Activated CD4-positive, alpha-beta T cell treated with anti-CD3 and anti-CD28 coated beads, Interleukin-2, Interleukin-6, amounts not matched to agents 100 ng/mL and 50 ng/mL, durations not matched to agents 16 hours and 8 hours (primary cell): Measurements from ENCODE around the gene PAM.
A peak's percentile ranks its signal among the peaks of the same experiment; 100 is the strongest.
"Not testable (repeated sequence)": the region's sequence is repeated elsewhere in the genome, so short reads cannot be mapped to it uniquely, and the experiment has no call there.

Experiments
- DNase-seq: peaks from one replicate; pipeline ENCODE4 v3.0.0-alpha.2; 2020

PAM gene

DNA sequence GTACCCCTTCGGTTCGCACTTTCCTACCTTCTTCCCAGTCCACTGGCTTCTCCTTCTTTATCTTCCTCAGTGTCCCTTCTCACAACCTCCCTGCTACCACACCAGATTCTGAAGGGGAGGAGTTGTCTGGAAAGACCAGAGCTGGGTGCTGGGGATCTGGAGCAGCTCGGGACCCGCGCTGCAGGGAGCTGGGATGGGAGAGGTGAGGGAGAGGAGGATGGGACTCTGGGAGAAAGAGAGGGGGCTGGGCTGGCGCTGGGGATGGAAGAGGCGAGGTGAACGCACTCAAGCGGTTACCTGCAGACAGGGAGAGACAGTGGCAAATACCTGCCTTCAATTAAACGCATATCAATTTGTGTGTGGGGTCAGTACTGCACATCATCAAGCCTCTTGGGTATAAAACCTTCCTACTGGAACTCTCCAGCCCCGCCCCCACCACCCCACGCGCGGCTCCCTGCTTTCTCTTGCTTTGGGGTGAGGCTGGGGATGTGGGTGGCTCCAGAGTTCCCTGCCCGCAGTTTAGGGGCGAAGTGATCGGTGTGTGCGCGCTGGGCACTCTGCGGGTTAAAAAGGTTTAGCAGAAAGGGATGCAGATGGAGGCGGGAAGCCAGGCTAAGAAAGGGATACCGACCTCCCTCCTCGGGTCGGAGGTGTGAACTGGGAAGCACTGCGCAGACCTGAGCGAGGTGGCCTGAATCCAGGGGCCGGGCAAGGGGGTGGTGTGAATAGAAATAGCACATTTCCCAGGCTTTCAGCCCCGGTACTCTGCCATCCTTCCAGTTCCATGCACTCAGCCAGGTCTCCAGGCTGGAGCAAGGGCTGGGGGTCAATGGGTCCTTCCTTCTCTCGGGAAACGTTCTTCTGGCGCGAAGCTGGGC, 977 bp upstream of the PAM start:
- DNase-seq, result no peak

DNA sequence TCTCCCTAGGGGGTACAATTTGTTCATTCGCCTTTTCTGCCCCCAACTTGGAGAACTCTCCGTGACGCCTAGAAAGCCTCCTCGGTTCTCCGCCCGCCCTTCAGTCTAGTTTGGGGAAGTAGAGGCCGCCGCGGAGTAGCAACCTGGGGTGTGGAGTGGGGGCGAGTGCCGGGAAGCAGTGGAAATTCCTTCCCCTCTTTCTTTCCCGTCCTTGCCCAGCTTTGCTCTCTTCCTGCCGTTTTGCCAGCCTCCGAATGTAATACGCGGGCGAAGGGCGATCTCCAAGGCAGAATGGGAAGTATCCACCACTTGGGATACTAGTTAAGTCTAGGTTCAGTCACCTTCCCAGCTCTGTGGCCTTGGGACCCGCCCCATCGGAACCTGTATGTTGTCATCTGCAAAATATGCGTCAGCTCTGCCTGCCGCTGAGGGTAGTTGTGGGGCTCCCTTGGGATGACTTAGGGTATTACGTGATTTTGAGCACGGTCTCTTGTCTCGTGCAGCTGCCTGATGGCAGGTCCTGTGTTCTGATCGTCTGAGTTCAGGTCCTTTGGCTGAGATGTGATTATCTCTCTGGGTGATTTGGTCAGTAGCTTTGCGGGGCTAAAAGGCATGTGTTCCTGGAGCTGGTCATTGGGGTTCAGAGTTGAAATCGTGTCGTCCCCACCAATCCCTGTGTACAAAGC, 724 bp downstream of the PAM start:
- DNase-seq, result peak; percentile 89

DNA sequence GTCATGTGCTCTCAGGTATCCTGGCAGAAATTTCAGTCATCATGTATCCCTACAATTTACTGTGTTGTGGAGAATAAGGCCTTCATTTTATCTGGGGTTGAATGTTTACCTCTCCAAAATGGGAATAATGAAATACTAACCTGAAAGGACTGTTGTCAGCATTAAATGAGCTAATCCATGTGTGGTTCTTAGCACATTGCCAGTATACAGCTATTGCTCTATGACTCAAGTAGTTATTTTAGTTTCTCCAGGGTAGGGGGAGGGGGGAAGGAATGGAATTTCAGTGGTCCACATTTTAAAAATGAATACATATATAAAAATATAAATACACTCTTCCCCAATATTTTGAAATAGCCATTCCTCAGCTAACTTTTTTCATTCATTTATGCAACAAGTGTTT, 3.5 kb downstream of the PAM start:
- no peak for DNase-seq

DNA sequence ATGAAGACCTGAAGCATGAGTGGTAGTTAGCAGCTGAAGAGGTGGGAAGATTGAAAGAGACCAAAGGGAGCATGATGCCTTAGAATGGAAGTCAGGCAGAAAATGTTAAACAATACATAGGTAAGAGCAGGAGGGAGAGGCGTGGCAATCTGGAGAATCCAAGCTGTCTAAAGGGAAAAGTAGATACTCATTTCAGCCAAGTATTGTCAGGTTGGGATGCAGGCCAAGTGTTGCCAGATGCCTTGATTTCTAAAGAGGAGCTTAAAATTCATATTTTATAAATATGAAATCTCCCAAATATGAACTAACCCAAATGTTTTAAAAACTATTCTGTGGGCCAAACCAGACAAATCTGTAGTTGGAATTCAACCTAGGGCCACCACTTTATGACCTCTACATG, 4.2 kb downstream of the PAM start:
- DNase-seq, result no peak

DNA sequence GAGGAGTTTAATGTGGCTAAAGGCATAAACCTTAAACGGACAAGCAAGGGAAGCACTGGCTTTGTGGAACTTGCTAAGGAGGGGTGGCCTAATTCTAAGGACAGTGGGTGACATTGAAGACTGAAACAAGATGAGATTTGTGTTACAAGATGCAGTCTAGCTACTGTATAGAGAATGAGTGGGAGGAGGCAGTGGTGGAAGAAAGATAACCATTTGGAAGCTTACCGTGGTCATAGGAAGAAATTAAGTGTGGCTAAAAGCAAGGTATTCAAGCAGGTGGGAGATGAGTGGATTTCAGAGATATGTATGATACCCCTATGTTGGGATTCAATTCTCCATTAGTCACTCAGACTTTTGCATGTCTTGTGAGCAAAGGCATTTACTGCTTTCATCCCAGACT, 4.6 kb downstream of the PAM start:
- no peak for DNase-seq

DNA sequence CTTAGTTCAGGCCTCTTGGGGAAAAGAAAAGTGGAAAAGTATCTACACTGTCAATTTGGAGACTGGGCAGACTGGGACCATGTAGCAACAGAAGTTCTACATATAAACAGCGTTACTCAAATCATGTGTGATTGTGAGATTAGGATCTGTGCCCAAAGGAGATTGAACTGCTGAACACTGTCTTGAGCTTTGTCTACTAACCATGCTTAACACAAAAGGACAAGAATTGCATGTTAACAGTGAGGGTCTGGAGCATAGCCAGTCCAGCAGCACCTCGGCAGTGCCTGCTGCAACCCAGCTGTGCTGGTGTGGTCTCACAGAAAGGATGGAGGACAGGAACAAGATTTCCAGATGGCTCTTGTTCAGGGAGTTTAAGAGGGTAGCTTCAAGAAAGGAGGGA, 5.7 kb downstream of the PAM start:
- no peak for DNase-seq

DNA sequence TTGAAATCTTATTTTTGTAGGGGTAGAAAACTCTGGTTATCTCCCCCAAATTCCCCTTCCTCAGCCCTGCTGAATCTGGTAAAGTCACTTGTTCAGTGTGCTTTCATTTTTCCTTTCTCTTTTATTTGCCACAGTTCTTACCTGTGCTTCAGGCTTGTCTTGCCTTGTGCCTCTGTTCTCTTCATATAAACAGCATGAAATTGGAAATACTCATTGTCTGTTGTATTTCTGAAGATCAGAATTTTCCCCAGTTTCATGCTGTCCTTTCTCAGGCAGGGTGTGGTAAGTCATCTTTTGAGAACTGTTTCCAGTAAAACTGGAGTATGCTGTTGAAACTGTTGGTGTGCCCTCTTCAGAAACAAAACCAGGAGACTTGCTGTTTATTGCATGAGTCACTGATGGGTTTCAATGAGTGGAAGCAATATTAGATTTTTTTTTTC, 7.0 kb downstream of the PAM start:
- peak; percentile 75 for DNase-seq

DNA sequence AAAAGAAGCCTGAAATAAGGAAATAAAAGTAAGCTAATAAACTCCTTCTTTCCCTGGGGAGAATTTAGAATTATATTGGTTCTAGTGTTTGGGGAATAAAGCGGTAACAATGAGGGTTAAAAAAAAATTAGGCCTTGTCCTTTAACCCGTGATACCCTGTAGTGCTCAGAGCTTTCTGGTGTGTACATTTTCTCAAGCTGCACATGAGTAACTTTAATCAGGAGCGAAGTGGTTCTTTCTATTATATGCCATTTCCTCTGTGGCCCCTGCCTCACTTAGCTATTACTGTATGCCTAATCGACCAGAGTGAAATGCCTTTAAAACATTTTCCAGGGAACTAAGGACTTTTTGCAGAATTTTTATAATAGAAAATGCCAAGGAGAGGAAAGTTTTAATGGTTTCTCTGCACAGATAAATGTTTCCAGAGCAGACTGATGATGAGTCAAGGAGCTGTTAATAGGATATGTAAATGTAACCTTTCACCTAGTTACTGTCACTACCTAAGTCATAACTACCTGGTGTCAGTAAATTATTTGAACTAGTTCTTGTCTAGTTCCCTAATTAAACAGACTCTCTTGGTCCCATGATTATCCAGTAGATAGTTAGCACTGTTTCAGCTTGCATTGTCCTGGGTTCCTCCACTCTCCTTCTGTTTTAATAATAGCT, 7.6 kb downstream of the PAM start:
- no peak for DNase-seq

DNA sequence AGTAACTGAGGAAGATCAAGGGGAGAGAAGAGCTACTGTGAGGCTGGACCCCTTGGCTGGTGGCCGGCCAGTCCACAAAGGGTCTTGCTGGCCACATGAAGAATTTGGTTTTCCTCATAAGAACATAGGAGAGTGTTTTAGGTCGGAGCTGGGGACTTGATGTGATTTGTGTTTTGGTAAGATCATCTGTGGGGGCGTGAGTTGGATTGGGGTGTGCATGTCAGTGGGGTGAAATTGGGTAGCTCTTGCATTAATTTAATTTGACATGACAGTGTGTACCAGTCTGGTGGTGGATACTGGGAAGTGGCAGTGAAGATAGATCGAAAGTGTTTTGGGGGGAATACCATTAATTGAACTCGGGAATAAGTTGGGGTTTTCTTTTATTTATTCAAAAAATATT, 8.6 kb downstream of the PAM start:
- DNase-seq, result no peak

DNA sequence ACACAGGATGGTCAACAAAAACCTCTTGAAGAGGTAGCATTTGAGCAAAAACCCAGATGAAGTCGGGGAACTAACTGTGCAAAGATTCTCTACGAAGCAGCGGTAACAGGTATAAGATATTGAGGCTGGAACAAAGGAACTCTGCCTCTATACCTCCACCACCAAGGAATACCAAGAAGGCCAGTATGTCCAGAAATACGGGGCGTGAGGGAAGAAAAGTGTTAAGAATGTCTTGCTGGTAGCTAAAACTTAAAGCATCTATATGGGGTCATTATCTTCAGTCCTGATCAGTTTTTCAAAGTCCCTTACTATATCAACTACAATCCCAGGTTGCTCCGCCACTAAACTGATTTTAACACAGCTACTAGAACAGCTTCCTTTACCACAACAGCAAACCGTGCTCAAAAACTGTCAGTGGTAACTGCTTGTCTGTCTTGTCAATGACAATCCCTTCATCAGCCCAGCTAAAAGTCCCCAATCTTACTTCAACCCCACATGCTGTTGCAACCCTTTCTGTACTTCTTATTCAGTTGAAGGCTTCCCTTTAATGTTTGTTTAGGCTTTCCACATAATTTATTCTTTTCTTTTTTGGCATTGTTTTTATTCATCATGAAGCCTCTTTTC, 9.4 kb downstream of the PAM start:
- peak; percentile 53 for DNase-seq

DNA sequence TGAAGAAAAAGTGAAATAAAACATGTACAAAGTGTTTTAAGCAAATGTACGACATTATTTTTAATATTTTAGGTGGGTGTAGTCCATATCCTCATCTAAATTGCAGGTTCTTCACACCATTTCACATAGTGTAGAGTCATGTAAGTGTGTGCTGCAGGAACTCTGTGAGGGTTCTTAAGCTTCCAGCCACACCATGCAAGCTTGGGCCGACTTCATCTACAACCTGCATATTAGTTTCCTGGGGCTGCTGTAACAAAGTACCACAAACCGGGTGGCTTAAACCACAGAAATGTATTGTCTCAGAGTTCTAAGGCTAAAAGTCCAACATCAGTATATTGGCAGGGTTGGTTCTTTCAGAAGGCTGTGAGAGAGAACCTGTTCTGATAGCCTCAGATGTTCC, 10.2 kb downstream of the PAM start:
- DNase-seq, result no peak

DNA sequence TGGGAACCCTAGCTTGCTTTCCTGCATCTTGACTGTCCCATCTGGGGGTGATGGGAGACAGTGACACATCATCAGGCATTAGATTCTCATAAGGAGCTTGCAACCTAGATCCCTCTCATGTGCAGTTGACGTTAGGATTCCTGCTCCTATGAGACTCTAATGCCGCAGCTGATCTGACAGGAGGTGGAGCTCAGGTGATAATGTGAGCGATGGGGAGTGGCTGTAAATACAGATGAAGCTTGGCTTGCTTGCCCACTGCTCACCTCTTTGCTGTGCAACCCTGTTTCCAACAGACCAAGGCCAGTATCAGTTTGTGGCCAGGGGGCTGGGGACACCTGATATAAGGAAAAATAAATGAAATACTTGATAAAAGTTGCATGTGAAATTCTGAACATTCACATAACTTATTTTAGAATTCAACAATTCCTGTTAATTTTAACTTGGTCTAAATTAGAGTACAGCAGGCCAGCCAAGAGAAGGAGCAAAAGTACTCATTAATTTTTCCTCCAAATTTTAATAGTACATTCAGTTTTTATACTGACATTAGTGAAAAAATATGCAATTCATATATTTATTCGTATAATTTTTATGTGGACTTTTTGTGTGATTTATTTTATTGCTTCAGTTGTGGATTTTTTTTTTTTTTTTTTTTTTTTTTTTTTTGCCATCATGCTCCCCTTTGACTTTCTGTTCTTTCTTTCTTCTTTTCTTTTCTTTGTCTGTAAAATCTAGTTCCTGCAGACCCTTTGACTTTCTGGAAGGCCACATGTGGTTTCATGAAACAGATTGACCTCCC, 11.4 kb downstream of the PAM start:
- DNase-seq, result no peak

DNA sequence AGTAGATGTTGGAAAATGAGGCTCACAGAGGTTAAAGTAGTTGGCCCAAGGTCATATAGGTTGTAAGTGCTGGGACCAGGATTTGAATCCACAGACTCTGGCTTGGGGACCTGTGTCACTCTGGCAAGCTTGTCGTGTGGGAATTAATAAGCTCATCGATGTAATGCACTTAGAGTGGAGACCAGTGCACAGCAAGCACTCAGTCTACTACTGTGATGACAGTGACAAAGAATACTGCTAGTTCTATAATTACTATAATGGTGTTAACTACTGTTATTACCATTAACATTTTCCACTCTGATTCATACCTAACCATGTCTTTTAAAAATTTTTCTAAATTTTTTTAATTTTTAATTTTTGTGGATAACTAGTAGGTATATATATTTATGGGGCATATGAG, 12.8 kb downstream of the PAM start:
- DNase-seq, result peak; percentile 70

DNA sequence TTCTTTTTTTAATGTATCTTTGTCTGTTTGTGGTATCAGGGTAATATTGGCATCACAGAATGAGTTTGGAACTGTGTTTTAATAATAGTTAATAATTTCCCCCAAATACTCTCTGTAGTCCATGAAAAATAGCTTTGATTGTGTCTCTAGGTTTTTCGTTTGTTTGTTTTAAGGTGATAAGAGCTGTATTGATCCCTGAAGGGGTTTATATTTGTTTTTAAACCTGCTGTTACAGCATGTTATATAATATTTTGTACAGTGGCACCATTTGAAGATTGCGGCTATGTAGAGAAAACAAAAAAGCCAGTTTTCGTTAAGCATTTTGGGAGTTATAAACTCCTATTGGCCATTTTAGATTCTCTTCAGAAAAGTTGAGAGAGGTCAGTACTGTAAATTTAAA, 15.7 kb downstream of the PAM start:
- no peak for DNase-seq

DNA sequence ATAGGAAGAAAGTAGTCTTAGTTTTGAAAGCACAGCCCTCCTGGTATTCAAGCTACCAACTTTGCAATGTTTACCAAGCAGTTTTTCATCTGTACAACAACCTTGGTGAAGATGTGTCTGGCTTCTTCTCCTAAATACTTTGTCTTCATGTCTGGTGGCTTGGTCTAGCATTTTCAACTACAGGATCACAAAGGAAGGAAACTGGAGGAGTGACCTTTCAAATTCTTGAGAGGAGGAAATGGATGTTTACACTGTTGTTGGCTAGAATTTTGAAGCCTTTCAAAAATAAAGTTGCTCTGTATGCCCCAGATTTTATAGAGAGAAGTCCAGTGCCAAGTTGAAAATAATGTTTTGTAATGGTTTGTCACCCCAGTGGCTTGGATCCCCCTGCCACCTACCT, 16.3 kb downstream of the PAM start:
- DNase-seq, result no peak

DNA sequence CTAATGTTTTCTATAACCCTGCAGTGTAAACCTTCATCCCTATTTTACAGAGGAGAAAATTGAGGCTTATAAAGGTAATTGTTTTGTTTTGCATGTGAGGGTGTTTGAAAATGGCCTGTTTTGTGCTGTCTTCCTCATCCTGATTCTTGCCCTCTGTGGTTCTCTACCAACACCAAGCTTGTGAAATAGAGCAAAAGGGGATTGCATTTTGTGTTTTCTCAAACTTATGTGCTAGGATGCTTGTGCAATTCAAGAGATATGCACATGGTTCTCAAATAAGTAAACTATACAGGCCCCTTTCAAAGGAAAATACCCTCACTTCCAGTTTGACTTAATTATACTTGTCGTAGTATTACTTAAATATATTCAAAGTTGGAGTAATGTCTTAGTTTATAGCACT, 17.2 kb downstream of the PAM start:
- DNase-seq, result no peak

DNA sequence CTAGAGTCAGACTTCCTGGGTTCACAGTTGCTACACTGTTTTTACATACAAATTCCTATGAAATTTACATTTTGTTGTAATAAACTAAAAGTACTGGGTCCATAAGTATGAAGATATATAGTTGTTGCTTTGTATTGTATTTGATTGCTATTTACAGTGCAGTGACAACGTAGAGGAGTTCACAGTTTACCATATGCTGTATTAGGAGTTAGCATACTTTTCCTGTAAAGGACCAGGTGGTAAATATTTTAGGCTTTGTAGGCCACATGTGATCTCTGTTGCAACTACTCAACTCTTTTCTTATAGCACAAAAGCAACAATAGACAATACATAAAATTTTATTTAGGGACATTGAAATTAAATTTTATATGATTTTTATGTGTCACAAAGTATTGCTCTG, 18.0 kb downstream of the PAM start:
- no peak for DNase-seq

DNA sequence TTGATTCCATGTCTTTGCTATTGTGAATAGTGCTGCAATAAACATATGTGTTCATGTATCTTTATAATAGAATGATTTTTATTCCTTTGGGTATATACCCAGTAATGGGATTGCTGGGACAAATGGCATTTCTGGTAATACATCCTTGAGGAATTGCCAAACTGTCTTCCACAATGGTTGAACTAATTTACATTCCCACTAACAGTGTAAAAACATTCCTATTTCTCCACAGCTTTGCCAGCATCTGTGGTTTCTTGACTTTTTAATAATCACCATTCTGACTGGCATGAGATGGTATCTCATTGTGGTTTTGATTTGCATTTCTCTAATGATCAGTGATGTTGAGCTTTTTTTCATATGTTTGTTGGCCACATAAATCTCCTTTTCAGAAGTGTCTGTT, 20.7 kb downstream of the PAM start:
- not testable (repeated sequence) for DNase-seq

DNA sequence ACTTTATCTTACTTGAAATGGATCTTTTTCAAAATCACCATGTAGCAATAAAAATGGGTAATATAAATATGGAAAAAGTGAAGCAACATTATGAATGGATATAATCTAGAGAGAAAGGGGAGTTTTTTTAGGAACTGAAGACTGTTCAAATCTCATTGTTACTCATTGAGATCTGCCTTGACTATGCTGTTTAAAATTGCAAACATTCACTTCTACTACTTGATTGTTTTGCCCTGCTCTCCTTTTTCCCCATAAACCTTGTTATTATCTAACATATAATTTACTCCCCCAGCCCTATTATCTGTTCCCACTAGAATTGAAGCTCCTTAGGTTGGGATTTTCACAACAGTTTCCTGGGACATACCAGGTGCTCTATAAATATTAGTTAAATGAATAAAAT, 22.0 kb downstream of the PAM start:
- DNase-seq, result no peak

DNA sequence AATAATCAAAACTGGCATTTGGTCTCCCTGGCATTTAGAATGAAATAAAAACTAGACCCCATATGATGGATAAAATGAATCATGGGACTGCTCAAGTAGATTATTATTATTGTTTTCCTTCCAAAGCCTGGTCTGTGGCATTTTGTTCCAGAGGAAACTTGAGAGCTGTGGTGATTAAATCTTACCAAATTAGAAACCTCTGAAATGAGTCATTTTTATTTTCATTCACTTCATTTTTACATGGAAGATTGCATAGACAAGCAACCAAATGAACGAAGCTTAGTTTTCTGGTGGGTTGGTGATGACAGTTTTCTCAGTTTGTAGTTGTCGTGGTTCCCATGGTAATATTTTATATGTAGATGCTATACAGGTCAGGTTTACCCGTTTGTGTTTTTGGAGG, 23.4 kb downstream of the PAM start:
- peak; percentile 76 for DNase-seq

DNA sequence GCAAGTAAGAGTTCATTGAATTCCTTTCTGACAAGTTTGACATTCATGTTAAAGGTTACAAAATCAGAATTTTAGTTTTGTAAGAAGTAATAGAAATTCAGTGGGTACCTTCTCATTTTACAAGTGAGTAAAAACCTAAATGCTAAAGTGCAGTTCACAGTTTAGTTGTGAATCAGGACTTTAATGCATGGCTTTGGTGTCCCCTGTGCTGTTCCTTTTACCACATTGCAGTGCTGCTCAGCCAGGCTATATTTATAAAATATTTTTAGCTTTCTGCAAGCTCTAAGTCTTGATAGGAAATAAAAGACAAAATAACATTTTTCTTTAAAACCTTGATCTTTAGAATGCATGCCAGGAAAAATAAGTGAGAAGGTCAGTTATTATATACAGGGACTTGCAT, 26.3 kb downstream of the PAM start:
- no peak for DNase-seq

DNA sequence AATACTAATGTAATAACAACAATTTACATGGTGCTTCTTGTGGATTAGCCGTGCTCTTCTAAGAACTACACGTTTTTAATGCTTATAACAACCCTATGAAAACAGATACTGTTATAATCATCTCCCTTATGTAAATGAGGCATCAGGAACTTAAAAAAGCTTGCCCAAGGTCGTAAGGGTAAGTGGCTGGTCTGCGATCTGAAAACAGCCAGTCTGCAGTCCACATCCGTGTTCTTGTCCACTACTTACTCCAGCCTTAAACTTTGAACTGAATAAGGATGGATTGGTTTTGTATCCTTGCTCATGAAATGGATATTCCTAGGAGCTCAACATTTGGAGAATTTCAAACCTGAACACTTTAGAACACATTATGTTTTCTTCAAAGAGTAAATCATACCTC, 26.7 kb downstream of the PAM start:
- DNase-seq, result no peak
